Measurements from ENCODE around the gene ZG16.
"Not testable (repeated sequence)": the region's sequence is repeated elsewhere in the genome, so short reads cannot be mapped to it uniquely, and the experiment has no call there.

The ZG16 gene

DNA sequence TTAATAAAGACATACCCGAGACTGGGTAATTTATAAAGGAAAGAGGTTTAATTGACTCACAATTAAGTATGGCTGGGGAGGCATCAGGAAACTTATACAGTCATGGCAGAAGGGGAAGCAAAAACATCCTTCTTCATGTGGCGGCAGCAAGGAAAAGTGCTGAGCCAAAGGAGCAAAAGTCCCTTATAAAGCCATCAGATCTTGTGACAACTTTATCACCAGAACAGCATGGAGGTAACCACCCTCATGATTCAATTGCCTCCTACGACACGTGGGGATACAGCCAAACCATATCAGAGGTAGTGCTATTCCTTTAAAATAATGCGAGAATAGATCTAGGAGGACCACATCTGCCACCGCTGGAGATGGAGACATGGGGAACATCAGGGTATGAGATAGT lies 41.3 kb upstream of the ZG16 start:
- DNase-seq (ENCODE audit: extremely low read depth, insufficient read length) = no peak
- Histone ChIP-seq H3K27me3 (replicated peaks; ENCODE audit: control insufficient read depth, insufficient read depth, low read length) (no peaks in the 10 kb centered on the region), H3K4me3 (replicated peaks; ENCODE audit: low read depth, low read length) (no peak overlapping the region), H3K36me3 (ENCODE audit: control insufficient read depth, insufficient read depth, low read length) (no peaks in the 10 kb centered on the region)
- TF ChIP-seq CTCF (IDR thresholded peaks at IDR 0.05; ENCODE audit: insufficient read depth, low read length, poor library complexity, severe bottlenecking) = no peak

DNA sequence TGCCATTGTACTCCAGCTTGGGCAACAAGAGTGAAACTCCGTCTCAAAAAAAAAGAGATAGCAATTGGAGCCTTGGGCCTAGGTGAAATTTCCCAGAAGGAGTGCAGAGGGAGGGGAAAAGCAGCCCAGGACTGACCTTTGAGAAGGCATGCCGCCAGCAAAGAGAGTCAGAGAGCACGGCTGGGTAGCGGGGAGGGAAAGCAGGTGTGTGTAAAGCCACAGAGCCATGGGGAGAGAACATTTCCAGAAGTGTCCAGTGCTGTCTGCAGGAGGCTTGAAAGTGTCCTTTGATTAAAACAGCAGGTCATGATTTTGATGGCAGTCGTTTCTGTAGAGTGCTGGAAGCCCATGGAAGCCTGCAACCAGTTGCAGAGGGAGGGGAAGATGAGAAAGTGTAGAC lies 40.3 kb upstream of the ZG16 start:
- no peak overlapping the region for H3K4me3 ChIP-seq (replicated peaks; ENCODE audit: low read depth, low read length)
- H3K27me3 ChIP-seq (replicated peaks; ENCODE audit: control insufficient read depth, insufficient read depth, low read length) = no peaks in the 10 kb centered on the region
- no peaks in the 10 kb centered on the region; the same call in 1 of the 2 replicates for H3K36me3 ChIP-seq (ENCODE audit: control insufficient read depth, insufficient read depth, low read length)
- no peak for DNase-seq (ENCODE audit: extremely low read depth, insufficient read length)
- no peak for TF ChIP-seq CTCF (IDR thresholded peaks at IDR 0.05; ENCODE audit: insufficient read depth, low read length, poor library complexity, severe bottlenecking)

DNA sequence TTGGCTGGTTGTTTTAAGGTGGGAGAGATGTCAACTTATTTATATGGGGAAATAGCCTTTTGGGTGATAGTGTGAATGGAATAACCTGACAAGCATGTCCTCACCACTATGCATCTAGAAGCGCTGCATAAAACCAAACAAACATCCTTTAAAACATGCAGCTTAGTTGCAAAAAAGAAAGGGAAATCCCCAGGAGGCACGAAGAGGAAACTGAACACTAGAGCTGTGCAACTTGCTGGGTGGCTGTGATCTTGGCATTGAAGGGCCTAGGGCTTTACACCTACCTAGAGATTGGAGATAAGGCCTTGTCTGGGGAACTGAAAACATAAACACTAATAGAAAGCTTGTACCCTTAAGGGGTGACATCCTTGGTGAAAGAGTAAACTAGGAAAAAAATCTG lies 39.5 kb upstream of the ZG16 start:
- no peaks in the 10 kb centered on the region for H3K27me3 ChIP-seq (replicated peaks; ENCODE audit: control insufficient read depth, insufficient read depth, low read length)
- TF ChIP-seq CTCF (IDR thresholded peaks at IDR 0.05; ENCODE audit: insufficient read depth, low read length, poor library complexity, severe bottlenecking) = no peak
- peaks cover 2% of the 10 kb centered on the region for H3K36me3 ChIP-seq (ENCODE audit: control insufficient read depth, insufficient read depth, low read length)
- H3K4me3 ChIP-seq (replicated peaks; ENCODE audit: low read depth, low read length) = no peak overlapping the region
- no peak for DNase-seq (ENCODE audit: extremely low read depth, insufficient read length)

DNA sequence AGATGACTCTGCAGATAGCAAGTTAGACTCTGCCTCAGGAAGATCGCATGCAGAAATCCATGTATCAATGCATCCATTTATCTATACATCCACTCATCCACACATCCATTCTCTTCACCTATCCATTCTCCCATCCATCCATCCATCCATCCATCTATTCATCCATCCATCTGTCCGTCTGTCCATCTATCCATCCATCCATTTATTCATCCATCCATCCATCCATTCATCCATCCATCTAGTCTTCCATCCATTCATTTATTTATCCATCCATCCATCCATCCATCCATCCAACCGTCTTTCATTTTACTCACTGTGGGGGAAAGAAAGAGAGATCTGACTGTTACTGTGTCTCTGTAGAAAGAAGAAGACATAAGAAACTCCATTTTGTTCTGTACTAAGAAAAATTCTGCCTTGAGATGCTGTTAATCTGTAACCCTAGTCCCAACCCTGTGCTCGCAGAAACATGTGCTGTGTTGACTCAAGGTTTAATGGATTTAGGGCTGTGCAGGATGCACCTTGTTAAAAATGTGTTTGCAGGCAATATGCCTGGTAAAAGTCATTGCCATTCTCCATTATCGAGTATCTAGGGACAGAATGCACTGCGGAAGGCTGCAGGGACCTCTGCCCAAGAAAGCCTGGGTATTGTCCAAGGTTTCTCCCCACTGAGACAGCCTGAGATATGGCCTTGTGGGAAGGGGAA lies 38.0 kb upstream of the ZG16 start:
- DNase-seq (ENCODE audit: extremely low read depth, insufficient read length); H3K36me3 ChIP-seq (ENCODE audit: control insufficient read depth, insufficient read depth, low read length); H3K4me3 ChIP-seq (replicated peaks; ENCODE audit: low read depth, low read length); H3K27me3 ChIP-seq (replicated peaks; ENCODE audit: control insufficient read depth, insufficient read depth, low read length): not testable (repeated sequence)

DNA sequence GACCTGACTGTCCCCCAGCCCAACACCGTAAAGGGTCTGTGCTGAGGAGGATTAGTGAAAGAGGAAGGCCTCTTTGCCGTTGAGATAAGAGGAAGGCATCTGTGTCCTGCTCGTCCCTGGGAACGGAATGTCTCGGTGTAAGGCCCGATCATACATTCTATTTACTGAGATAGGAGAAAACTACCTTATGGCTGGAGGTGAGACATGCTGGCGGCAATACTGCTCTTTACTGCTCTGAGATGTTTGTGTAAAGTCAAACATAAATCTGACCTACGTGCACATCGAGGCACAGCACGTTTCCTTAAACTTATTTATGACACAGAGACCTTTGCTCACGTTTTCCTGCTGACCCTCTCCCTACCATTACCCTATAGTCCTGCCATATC lies 37.4 kb upstream of the ZG16 start:
- DNase-seq (ENCODE audit: extremely low read depth, insufficient read length); H3K4me3 ChIP-seq (replicated peaks; ENCODE audit: low read depth, low read length); H3K27me3 ChIP-seq (replicated peaks; ENCODE audit: control insufficient read depth, insufficient read depth, low read length); H3K36me3 ChIP-seq (ENCODE audit: control insufficient read depth, insufficient read depth, low read length): not testable (repeated sequence)

- Histone ChIP-seq H3K27me3 (replicated peaks; ENCODE audit: control insufficient read depth, insufficient read depth, low read length) (no peaks in the 10 kb centered on the region), H3K4me3 (replicated peaks; ENCODE audit: low read depth, low read length) (no peak overlapping the region), H3K36me3 (ENCODE audit: control insufficient read depth, insufficient read depth, low read length) (peaks cover 2% of the 10 kb centered on the region)
- TF ChIP-seq CTCF (IDR thresholded peaks at IDR 0.05; ENCODE audit: insufficient read depth, low read length, poor library complexity, severe bottlenecking) = no peak
- no peak for DNase-seq (ENCODE audit: extremely low read depth, insufficient read length)
Measured at GRCh38 chr16:29742683-29743275, 35.3 kb upstream of the ZG16 start.

- H3K27me3 ChIP-seq (replicated peaks; ENCODE audit: control insufficient read depth, insufficient read depth, low read length) = no peaks in the 10 kb centered on the region
- no peak for DNase-seq (ENCODE audit: extremely low read depth, insufficient read length)
- TF ChIP-seq CTCF (IDR thresholded peaks at IDR 0.05; ENCODE audit: insufficient read depth, low read length, poor library complexity, severe bottlenecking) = no peak
- H3K4me3 ChIP-seq (replicated peaks; ENCODE audit: low read depth, low read length) = no peak overlapping the region
- H3K36me3 ChIP-seq (ENCODE audit: control insufficient read depth, insufficient read depth, low read length) = peaks cover 2% of the 10 kb centered on the region
Measured at GRCh38 chr16:29743475-29743826, 34.6 kb upstream of the ZG16 start.
